ENCODE results near the gene BRD3.

BRD3 gene

GRCh38 chr9:134066526-134066912 lies 1.3 kb downstream of the BRD3 start:
- DNase-seq: no peak

GRCh38 chr9:134065612-134066419 lies 2.0 kb downstream of the BRD3 start:
- no peak for DNase-seq

- DNase-seq: no peak
Measured at GRCh38 chr9:134064711-134065110, 3.1 kb downstream of the BRD3 start.

GRCh38 chr9:134063571-134064450 lies 4.0 kb downstream of the BRD3 start:
- DNase-seq: no peak

GRCh38 chr9:134063088-134063570 lies 4.7 kb downstream of the BRD3 start:
- DNase-seq: no peak

- no peak for DNase-seq
Measured at GRCh38 chr9:134062461-134063087, 5.3 kb downstream of the BRD3 start.

GRCh38 chr9:134061688-134062371 lies 6.0 kb downstream of the BRD3 start:
- peak; percentile 84 for DNase-seq

GRCh38 chr9:134061019-134061687 lies 6.7 kb downstream of the BRD3 start:
- no peak for DNase-seq

- no peak for DNase-seq
Measured at GRCh38 chr9:134060546-134060945, 7.3 kb downstream of the BRD3 start.

GRCh38 chr9:134059661-134060395 lies 8.0 kb downstream of the BRD3 start:
- DNase-seq: no peak

- no peak for DNase-seq
Measured at GRCh38 chr9:134059188-134059641, 8.6 kb downstream of the BRD3 start.

- DNase-seq: no peak
Measured at GRCh38 chr9:134058716-134059115, 9.1 kb downstream of the BRD3 start.

GRCh38 chr9:134057751-134058701 lies 9.8 kb downstream of the BRD3 start:
- no peak for DNase-seq

- DNase-seq: no peak
Measured at GRCh38 chr9:134057307-134057657, 10.5 kb downstream of the BRD3 start.

GRCh38 chr9:134056483-134057306 lies 11.1 kb downstream of the BRD3 start:
- DNase-seq: no peak

- peak; percentile 61 for DNase-seq
Measured at GRCh38 chr9:134055981-134056461, 11.8 kb downstream of the BRD3 start.

GRCh38 chr9:134054891-134055811 lies 12.7 kb downstream of the BRD3 start:
- no peak for DNase-seq
